ENCODE measurements around the gene HES7.
"Not testable (repeated sequence)": the region's sequence is repeated elsewhere in the genome, so short reads cannot be mapped to it uniquely, and the experiment has no call there.

Gene HES7

DNA sequence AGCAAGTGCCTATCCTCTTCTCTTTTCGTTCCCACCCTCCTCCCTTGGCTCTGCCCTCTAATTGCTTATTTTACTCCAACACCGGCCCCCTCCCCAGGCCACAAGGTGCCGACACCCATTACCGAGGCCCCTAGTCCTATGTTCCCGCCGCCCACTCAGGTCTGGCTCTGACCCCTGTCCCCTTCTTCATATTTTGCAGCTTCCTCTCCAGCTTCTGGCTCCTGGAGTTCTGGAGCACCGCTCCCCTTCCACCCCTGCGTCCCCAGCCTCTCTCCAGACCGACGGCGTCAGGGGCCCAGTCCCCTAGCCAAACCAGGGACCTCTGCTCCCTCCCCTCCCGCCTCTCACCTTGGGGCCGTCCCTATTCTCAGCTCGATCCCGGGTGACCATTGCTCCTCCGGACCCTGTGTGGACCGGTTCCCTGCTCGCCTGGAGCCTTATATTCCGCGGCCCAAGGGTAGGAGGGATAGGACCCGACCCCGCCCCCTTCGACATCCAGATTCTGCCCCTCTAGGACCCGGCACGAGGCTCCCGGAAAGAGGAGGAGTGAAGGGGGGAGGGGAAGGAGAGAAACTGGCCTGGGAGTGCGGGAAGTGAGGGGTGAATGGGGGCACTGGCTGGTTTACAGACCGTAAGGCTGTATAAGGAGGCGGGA is at the start of gene HES7:
TSS of gene HES7 (minus strand) at position 412 of the 655 bp plus-strand sequence. CDS start at position 390, 22 bp downstream.
- DNase-seq (ENCODE audit: low read depth), result no peak

DNA sequence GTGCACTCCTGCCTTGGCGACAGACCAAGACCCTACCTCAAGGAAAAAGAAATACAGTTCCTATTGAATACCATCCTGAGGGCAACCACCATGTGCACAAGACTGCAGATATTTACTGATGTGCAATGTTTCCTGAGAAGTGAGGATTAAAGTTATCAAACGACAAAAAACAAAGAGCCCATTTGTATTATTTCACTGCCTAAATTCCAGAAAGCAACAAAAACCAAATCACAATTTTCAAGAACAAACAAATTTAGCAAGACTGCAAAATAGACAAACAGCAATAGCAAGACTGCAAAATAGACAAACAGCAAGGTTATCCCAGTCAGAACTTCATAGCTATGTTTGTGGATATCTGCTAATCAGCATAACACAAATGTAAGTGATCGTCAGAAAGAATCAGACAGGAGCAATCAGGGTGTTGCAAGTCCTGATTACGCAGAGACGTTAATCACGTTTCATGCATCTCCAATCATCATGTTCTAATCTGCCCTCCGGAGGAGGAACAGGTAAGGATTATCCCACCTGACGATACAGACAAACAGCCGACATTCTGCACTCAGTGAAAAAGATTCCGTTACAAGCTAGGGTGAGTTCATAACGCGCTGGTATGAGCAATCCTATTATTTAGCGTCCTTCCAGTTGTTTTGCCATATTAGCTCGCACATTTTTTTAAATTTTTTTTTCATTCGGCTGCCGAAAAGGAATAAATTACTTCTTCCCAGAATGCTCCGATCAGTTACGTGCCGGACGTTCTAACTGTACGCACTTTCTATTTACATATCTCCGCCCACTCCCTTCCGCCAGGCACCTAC is 49.4 kb upstream of the HES7 start:
- peak; percentile 58 for DNase-seq (ENCODE audit: low read depth)

DNA sequence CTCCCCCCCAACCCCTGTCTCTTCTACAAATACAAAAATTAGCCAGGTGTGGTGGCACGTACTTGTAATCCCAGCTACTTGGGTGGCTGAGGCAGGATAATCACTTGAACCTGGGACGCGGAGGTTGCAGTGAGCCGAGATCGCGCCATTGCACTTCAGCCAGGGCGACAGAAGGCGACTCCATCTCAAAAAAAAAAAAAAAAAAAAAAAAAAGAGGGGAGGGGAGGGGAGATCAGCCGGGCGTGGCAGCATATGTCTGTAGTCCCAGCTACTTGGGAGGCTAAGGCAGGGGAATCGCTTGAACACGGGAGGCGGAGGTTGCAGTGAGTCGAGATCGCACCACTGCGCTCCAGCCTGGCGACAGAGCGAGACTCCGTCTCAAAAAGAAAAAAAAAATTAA is 46.3 kb upstream of the HES7 start:
- not testable (repeated sequence) for DNase-seq (ENCODE audit: low read depth)

DNA sequence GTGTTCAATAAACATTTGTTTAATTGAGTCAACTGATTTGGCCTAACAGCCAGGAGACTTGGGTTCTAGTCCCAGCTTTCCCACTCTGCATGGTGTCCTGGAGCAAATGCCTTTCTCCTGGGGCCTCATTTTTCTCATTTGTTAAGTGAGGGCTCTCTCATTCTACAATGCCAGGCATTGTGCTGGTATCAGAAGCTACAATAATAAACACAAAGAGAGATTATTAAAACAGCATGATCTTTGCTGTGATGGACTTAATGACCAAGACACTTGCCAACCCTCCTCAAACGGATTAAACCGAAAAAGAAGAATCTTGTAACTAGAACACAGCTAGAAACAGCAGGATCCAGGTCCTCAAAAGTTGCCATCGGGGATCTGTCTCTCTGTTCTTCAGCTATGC is 43.6 kb upstream of the HES7 start:
- DNase-seq (ENCODE audit: low read depth), result no peak

DNA sequence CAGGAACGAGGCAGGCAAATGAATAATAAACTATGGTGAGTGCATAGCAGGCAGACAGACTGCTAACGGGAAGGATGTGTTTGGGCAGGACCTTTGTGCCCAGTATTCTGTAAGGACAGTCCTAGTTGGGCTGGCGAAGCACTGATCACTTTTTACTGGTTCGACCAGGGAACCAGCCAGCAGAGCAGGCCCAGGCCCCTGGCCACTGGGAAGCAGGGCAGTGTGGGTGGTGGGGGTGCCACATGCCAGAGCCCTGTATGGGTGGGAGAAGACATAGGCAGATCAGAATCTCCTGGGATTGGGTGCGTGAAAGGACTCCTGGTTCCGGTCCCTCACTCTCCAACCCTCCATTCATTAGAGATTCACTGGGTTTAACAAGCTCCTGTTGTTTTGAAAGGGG is 42.8 kb upstream of the HES7 start:
- DNase-seq (ENCODE audit: low read depth), result no peak

DNA sequence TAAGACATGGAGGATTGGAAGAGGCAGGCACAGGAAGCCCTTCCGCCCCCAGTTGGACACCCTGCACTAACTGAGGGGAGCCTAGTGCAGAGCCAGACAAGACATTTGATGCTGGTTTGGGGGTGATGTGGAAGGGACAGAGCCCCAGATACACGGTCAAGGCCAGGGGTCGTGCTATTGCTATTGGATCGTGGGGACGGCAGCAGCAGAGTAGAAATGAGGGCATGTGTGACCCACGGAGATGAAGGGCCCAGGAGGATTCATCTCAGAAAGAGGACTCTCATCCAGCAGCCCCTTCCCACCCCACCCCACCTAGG is 40.9 kb upstream of the HES7 start:
- no peak for DNase-seq (ENCODE audit: low read depth)

DNA sequence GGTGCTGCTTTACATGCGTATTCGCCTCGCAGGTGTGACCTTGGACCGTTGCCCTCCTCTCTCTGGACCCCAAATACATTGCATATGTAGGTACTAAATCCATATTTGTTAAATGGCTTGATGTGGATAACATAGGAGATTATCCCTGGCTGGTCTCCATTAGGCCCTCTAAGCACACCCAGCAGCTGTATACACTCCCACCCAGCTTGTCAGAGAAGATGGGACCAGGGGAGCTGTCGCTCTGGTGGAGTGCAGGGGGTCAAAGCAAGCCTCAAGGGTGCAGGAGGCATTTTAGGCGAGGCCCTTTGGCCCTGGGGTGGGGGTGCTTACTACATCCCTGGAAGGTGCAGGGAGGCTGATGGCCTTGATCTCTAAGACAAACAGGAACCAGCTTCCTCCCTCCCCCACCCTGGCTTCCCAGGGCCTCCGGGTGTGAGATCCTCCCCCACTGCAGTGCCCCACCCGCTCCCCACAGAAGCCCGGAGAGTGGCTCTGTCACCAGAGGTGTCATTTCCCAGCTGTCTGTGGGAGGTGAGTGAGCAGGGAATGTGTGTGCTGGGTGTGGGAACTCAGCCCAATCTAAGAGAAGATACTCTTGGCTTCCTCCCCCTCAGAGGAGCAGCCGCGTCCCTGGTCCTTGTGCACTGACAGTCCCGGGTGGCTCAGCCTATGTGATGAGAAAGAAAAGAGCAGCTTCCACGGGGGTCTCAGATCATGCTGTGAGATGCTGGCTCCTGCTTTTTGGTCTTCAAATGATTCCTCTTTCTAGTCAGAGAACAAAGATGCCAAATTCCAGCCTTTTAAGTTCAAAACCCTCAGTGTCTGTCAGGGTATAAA is 40.3 kb upstream of the HES7 start:
- peak; percentile 60 for DNase-seq (ENCODE audit: low read depth)

DNA sequence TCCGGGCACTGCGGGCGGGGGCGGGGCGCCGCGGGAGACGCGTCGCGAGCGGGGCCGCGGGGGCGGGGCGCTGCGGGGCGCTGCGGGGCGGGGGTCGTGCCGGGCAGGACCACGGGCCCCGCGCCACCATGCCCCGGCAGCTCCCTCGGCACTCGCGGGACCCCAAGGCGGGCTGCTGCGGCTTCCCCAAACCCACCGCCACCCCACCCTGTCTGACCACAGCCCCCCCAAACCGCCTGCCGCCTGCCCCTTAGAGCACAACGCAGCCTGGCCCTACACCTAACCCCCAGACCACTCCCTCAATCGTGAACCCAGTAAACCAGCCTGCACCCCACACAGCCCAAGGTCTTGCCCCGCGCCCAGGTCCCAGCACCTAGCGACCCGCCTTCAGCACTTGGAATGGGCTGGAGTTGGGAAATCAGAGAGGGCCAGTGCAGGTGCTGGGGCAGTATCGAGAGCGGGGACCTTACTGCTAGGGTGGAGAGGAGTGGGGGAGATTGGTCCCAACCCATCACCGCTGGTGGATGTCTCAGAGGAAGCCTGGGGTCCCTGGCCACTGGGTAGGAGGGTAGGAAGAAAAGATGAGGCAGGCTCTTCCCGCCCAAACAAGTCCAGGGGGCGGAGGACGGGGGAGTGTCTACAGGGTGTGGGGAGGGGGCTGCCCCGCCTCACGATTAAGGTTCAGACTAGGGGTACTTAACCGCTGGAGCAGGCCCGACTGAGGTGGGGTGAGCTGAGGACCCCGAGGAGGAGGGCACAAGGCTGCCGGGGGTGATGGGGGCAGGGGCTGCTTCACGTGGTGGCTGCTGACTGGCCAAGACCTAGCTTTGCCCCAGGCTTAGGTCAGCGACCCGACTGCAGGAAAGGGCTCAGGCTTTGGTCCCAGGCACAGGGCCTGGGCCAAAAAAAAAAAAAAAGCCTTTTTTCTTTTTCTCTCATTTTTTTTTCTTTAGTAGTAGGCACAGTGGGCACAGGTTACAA is 39.4 kb upstream of the HES7 start:
- no peak for DNase-seq (ENCODE audit: low read depth)

DNA sequence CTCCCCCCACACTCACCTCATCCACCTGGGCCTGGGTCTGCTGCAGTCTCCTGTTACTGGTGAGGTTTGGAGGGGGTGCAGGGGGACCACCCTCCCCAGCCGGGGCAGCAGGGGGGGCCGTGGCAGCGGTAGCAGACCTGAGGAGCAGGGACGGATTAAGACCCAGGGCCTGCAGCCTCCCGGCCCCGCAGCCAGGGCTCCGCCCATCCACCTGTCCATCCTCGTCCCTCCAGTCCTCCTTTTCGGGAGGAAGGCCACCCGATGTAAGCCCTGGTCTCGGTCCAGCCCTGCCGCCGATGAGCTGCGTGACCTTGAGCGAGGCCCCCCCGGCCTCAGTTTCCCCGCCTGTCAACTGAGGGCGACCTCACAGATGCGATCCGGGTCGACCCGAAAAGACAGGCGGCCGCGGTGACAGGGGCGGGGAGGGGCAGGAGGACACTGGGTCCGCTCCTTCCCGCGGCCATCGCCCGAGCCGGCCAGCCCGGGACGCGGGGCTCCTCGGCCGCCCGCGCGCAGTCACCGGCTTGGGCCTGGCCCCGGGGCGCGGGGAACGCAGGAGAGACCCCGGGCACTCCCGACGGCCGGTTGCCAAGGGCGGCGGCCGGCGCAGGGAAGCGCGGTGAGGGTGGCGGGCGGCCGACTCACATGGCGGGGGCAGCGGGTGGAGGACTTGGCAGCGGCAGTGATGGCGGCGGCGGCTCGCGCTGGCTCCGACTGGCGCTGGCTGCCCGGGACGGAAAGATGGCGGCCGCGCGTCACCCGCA is 38.5 kb upstream of the HES7 start, which contains the start of gene VAMP2:
TSS of gene VAMP2 (minus strand) at position 716 of the 764 bp plus-strand sequence. CDS start at position 647, 69 bp downstream.
- DNase-seq (ENCODE audit: low read depth), result peak; percentile 67

DNA sequence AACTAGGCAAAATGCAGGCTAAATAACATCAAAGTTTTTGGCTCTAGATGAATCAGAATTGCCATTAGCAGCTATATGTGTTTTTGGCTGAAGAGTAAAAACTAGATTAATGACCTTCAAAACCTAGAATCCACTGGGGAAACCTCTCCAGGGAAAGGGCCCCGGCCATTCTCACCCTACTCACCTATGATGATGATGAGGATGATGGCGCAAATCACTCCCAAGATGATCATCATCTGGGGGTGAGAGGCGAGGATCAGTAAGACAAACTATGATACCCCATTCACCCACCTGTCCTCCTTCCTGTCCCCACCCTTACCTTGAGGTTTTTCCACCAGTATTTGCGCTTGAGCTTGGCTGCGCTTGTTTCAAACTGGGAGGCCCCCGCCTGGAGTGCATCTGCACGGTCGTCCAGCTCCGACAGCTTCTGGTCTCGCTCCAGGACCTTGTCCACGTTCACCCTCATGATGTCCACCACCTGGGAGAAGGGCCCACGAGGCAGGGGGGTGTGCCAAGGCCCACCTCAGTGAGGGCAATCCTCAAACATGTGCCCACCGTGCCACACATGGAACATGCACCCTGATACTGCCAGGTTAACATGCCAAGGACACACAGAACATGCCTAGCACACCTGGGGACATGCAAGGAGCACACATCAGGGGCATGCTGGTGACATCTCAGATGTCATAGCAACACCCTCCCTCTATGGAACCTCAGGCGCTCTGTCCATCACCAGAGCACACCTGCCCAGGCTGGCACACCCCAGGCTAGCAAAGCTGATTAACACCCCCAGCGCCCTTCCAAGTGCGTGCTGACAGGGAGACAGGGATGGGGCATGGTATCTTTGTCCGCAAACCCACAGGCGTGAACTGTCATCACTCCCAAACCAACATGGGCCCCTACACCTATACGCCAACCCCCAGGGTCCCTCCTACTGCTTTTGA is 37.7 kb upstream of the HES7 start:
- DNase-seq (ENCODE audit: low read depth), result no peak

DNA sequence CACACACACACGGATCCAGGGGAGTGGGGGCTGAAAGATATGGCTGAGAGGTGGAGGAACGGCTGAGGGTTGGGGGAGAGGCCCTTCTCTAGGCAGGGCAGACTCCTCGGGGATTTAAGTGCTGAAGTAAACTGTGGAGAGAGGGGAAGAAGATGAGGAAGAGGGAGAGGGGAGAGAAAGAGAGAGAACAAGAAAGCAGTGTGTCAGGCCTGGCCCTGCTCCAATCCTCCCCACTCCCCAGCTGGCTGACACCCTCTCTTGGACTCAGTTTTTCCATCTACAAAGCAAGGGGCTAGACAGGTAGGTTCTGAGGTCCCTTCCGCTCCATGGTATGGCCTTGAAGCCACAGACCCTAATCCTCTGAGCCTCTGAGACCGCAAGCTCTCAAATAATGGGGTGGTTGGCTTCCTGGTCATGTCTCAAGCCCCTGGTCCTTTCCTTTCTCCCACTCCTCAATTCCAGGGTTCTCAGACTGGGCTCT is 36.9 kb upstream of the HES7 start:
- no peak for DNase-seq (ENCODE audit: low read depth)

DNA sequence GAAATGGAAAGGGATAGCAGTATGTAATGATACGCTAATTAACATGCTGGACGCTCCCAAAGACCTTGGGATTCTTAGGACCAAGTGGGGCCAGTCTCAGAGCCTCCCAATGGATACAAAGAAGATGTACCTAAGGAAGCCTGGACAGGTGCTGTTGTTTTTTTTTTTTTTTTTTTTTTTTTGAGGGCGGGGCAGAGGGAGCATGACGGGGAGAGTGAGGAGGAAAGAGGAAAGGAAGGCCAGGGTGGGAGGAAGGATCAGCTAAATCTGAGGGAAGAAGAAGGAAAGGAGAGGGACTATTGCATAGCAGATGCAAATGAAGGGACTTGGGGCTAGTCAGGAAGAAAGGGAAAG is 36.3 kb upstream of the HES7 start:
- no peak for DNase-seq (ENCODE audit: low read depth)

DNA sequence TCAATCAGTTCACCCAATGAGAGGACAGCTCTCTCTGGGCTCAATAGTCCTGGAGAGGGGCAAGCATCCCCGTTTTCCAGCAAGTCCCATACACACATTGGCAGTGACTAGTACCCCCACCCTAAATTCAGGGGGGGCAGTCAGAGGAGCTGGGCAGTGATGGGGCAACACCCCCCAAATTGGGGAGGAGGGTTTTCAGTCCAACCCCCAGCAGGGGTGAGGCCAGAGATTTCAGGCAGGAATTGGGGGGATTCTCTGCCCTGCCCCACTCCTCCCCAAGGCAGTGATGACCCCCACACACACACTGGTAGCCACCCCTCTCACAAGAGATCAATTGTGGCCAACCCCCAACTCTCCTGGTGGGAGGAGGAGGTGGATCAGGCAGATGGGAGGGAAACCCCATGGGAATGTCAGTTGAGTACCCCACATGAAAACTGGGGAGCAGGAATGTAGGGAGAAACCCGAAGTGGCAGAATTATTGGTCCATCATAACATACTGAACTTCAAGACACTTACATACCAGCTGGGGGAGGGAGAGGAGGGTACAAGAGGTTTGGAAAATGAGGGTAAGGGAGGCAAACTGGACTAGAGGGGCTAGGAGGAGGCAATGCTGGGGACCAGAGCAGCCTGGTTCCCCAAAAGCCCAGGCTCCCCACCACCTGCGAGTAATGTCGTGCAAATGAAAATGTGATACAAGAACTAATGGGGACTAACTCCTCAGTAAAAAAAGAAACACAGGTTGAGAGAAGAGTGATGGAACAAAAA is 35.7 kb upstream of the HES7 start:
- no peak for DNase-seq (ENCODE audit: low read depth)

DNA sequence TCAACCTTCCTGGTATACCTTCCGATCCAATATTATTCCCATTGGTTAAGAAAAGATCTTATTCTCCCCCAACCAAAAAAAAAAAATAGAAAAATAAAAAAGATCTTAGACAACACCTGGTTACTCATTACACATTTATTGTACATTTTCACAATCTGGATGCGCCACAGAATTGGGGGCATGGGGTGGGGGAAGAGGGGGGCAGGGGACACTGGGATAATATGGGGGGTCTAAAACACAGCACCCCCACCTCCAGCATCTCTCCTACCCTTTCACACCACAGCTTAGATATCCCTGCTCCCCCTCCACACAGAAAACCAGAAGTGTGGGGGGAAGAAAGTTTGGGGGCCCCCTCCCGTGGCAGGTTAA is 35.1 kb upstream of the HES7 start:
- DNase-seq (ENCODE audit: low read depth), result no peak

DNA sequence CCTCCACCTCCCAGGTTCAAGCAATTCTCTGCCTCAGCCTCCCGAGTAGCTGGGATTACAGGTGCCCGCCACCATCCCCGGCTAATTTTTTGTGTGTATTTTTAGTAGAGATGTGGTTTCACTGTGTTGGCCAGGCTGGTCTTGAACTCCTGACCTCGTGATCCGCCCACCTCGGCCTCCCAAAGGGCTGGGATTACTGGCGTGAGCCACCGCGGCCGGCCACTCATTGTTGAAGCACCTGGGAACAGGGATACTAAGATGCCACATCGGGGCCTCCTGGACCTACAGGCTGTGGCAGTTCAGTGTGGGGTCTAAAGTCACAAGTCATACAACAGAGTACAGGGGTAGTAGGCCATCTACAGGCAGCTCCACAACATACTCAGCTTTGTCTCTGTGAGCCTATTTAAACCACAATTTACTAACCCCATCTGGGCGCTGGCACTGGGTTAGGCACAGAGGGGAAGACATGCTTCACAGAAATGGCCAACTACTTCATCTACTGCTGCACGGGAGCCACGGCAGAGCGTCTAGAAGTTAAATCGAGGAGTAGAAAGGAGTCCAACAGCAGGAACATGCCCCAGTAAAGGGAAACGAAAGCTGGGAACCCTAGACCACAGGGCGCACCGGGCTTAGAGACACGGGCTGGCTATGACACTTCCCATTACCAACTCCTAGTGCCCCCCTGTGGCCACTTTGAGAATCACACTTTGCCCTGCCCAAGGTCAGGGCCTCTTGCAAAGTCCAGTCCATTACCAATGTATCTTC is 34.5 kb upstream of the HES7 start:
- DNase-seq (ENCODE audit: low read depth), result peak; percentile 76

DNA sequence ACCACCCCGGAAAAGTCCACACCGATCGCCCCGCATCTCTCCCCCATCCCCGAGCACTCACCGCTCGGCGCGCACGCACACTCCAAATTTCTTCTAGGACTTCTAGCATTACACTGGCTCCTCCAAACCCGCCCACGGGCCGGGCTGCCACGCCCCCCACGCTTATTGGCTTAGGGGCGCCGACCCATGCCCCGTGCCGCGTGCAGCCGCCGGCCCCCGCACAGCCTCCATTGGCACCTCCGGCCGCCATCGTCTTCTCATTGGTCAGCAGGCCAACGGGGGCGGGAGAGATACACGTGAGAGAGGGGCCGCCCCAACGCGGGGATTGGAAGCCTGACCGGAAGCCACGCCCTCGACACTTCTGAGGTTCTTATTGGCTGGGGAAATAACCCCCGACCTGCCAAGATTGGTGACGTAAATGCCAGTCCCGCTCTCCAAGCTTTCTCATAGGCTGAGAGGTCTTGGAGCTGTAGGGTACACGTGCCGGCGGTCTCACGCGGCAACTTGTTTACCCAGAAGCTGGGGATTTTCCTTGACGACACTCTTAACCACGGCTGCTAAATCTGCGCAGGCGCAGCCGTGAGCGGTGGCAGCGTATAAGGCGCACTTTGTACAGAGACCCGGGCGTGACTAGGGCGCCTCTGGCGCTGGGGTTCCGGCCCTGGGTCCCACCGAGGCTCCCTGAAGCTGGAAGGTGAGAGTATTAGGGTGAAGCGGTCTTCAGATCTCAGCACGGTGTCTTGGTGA is 32.5 kb upstream of the HES7 start:
- peak; percentile 100 for DNase-seq (ENCODE audit: low read depth)

DNA sequence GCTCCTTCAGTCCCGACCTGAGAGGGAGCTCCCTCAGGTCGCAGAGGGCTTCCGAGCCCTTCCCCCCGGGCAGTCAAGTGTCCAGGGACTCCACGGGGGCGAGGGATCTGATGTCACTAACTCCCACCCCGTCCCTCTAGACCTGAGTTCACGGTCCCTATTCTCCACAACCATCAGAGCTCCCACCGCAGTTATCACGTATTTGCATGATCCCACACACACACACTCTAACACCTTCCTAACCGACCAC is 32.0 kb upstream of the HES7 start:
- no peak for DNase-seq (ENCODE audit: low read depth)
